ENCODE results near the gene PLCH1. TPM values are rescaled to one million over a fixed set of nuclear protein-coding genes. Genes with fewer than 3 reads are reported as not detected.
A peak's percentile ranks its signal among the peaks of the same experiment; 100 is the strongest.

PLCH1 gene
- total and polyA plus RNA-seq, 2 experiments from 2014 or later = 2.7 to 6.2 TPM

- no peak for DNase-seq (ENCODE audit: low read depth in 1 of 2, low spot score in 1 of 2)
- peaks cover 9% of the 10 kb centered on the region for H3K4me1 ChIP-seq (ENCODE audit: low read depth)
- no peaks in the 10 kb centered on the region for H3K9me3 ChIP-seq (ENCODE audit: low read depth)
- no peaks in the 10 kb centered on the region for H3K36me3 ChIP-seq
- H3K27me3 ChIP-seq = no peaks in the 10 kb centered on the region
- no peak for TF ChIP-seq CTCF (IDR thresholded peaks at IDR 0.05; ENCODE audit: low read depth, low read length)
- H3K4me3 ChIP-seq = no peak overlapping the region
- peak overlapping the region; percentile 9 for H3K27ac ChIP-seq
Measured at GRCh38 chr3:155595371-155595770, 149.5 kb downstream of the PLCH1 start.

GRCh38 chr3:155594526-155595187 lies 150.2 kb downstream of the PLCH1 start:
- Histone ChIP-seq H3K27me3 (no peaks in the 10 kb centered on the region), H3K36me3 (no peaks in the 10 kb centered on the region), H3K4me1 (ENCODE audit: low read depth) (peaks cover 9% of the 10 kb centered on the region), H3K9me3 (ENCODE audit: low read depth) (no peaks in the 10 kb centered on the region), H3K27ac (peak overlapping the region; percentile 9), H3K4me3 (no peak overlapping the region)
- peak in 1 of 2 donors; percentile 16 for DNase-seq (ENCODE audit: low read depth in 1 of 2, low spot score in 1 of 2)
- no peak for TF ChIP-seq CTCF (IDR thresholded peaks at IDR 0.05; ENCODE audit: low read depth, low read length)

GRCh38 chr3:155587581-155587980 lies 157.3 kb downstream of the PLCH1 start:
- no peaks in the 10 kb centered on the region for H3K36me3 ChIP-seq
- H3K27me3 ChIP-seq = no peaks in the 10 kb centered on the region
- no peak overlapping the region for H3K27ac ChIP-seq
- DNase-seq (ENCODE audit: low read depth in 1 of 2, low spot score in 1 of 2) = no peak
- H3K4me1 ChIP-seq (ENCODE audit: low read depth) = no peaks in the 10 kb centered on the region
- H3K9me3 ChIP-seq (ENCODE audit: low read depth) = no peaks in the 10 kb centered on the region
- H3K4me3 ChIP-seq = no peak overlapping the region
- TF ChIP-seq CTCF (IDR thresholded peaks at IDR 0.05; ENCODE audit: low read depth, low read length) = no peak

- no peak overlapping the region for H3K27ac ChIP-seq
Measured at GRCh38 chr3:155585384-155585783, 159.5 kb downstream of the PLCH1 start.

GRCh38 chr3:155581579-155581978 lies 163.3 kb downstream of the PLCH1 start:
- Histone ChIP-seq H3K4me3 (no peak overlapping the region), H3K27ac (no peak overlapping the region), H3K27me3 (no peaks in the 10 kb centered on the region), H3K36me3 (no peaks in the 10 kb centered on the region), H3K9me3 (ENCODE audit: low read depth) (no peaks in the 10 kb centered on the region), H3K4me1 (ENCODE audit: low read depth) (no peaks in the 10 kb centered on the region)
- no peak for DNase-seq (ENCODE audit: low read depth in 1 of 2, low spot score in 1 of 2)
- TF ChIP-seq CTCF (IDR thresholded peaks at IDR 0.05; ENCODE audit: low read depth, low read length) = no peak

More at GRCh38 chr3:155585384-155585783, 159.5 kb downstream of the PLCH1 start:
- DNase-seq (ENCODE audit: low read depth in 1 of 2, low spot score in 1 of 2) = peak in 1 of 2 donors; percentile 4
- Histone ChIP-seq H3K4me1 (ENCODE audit: low read depth) (no peaks in the 10 kb centered on the region), H3K9me3 (ENCODE audit: low read depth) (no peaks in the 10 kb centered on the region), H3K36me3 (no peaks in the 10 kb centered on the region), H3K27me3 (no peaks in the 10 kb centered on the region), H3K4me3 (no peak overlapping the region)
- no peak for TF ChIP-seq CTCF (IDR thresholded peaks at IDR 0.05; ENCODE audit: low read depth, low read length)
